DOHH2 (cell line): ENCODE data around the gene OCA2.

Experiments used
- H3F3A ChIP-seq: fragments of 200-600 bp; sonication (generic), shearing (Covaris generic); 2 replicates; pipeline ENCODE4 v1.6.0; 2016; ENCODE audit warnings: antibody characterized with exemption, mild to moderate bottlenecking; ENCODE audit not compliant: control insufficient read depth, insufficient read depth
- H3K27ac ChIP-seq: fragments of 200-600 bp; sonication (generic); 2 replicates; pipeline ENCODE4 v1.5.1; 2014; ENCODE audit warnings: low read depth, mild to moderate bottlenecking, low read length, moderate library complexity
- H3K27me3 ChIP-seq: fragments of 200-600 bp; sonication (generic); 2 replicates; pipeline ENCODE4 v1.6.1; 2014; ENCODE audit warnings: mild to moderate bottlenecking, low read length, mixed read lengths; ENCODE audit not compliant: control insufficient read depth
- H3K36me3 ChIP-seq: fragments of 200-600 bp; sonication (generic); 2 replicates; pipeline ENCODE4 v1.6.1; 2014; ENCODE audit warnings: mild to moderate bottlenecking, low read length, moderate library complexity, mixed read lengths; ENCODE audit not compliant: control insufficient read depth
- H3K4me1 ChIP-seq: fragments of 200-600 bp; sonication (generic); 2 replicates; pipeline ENCODE4 v1.6.1; 2014; ENCODE audit warnings: mild to moderate bottlenecking, low read length, mixed read lengths; ENCODE audit not compliant: control insufficient read depth
- H3K4me2 ChIP-seq: fragments of 200-600 bp; sonication (generic); 2 replicates; pipeline ENCODE4 v1.6.0; 2014; ENCODE audit warnings: mild to moderate bottlenecking, low read length, moderate library complexity
- H3K4me3 ChIP-seq: fragments of 200-600 bp; sonication (generic); 2 replicates; pipeline ENCODE4 v1.5.1; 2014; ENCODE audit warnings: mild to moderate bottlenecking, low read length, mixed read lengths
- H3K79me2 ChIP-seq: fragments of 200-600 bp; sonication (generic); 2 replicates; pipeline ENCODE4 v1.6.1; 2014; ENCODE audit warnings: mild to moderate bottlenecking, low read length, mixed read lengths; ENCODE audit not compliant: control insufficient read depth
- H3K9me2 ChIP-seq: fragments of 200-600 bp; sonication (generic); replicated peaks from 2 replicates; pipeline ENCODE4 v1.6.1; 2014; ENCODE audit warnings: mild to moderate bottlenecking, low read length, mixed read lengths; ENCODE audit not compliant: control insufficient read depth
- H3K9me3 ChIP-seq: fragments of 200-600 bp; sonication (generic); 2 replicates; pipeline ENCODE4 v1.6.1; 2014; ENCODE audit warnings: antibody characterized with exemption, low read length, mixed read lengths; ENCODE audit not compliant: control insufficient read depth, insufficient read depth
- H4K20me1 ChIP-seq: fragments of 200-600 bp; sonication (generic); 2 replicates; pipeline ENCODE4 v1.6.0; 2014; ENCODE audit warnings: low read depth, mild to moderate bottlenecking, antibody characterized with exemption, low read length, moderate library complexity; ENCODE audit not compliant: control insufficient read depth, insufficient read depth
- EZH2phosphoT487 ChIP-seq: fragments of 200-600 bp; sonication (generic); IDR thresholded peaks from 2 replicates; pipeline ENCODE4 v1.6.1; 2017; ENCODE audit warnings: borderline replicate concordance, mild to moderate bottlenecking, antibody characterized with exemption, low read length, moderate library complexity, mixed read lengths
- TF ChIP-seq, protein P1 (sequence below): fragments of 200-600 bp; sonication (generic); IDR thresholded peaks from one replicate; pipeline ENCODE4 v1.5.1; 2014; ENCODE audit warnings: antibody characterized with exemption, mild to moderate bottlenecking, low read depth, low read length; ENCODE audit not compliant: poor library complexity, severe bottlenecking

The OCA2 gene

DNA sequence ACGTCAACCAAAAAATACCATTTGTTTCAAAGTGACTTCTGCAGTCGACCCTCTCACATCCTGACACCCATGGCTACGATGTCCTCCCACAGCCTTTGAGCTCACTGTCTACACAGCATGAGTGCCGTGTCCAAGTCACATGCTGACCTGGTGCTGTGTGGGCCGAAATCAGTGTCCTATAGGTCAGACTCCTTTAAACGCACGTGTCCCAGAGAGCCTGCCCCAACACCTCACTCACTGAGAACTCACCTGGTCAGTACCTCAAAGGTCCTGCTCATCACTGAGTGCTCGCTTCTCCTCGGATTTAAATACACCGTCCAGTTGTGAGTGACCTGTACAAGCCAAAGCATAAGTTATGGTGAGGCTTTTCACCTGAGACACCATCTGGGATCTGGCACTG, 83.3 kb downstream of the OCA2 start:
- no peaks in the 10 kb centered on the region for H3K9me3 ChIP-seq
- H3K4me3 ChIP-seq: no peak overlapping the region
- TF ChIP-seq, protein P1, sequence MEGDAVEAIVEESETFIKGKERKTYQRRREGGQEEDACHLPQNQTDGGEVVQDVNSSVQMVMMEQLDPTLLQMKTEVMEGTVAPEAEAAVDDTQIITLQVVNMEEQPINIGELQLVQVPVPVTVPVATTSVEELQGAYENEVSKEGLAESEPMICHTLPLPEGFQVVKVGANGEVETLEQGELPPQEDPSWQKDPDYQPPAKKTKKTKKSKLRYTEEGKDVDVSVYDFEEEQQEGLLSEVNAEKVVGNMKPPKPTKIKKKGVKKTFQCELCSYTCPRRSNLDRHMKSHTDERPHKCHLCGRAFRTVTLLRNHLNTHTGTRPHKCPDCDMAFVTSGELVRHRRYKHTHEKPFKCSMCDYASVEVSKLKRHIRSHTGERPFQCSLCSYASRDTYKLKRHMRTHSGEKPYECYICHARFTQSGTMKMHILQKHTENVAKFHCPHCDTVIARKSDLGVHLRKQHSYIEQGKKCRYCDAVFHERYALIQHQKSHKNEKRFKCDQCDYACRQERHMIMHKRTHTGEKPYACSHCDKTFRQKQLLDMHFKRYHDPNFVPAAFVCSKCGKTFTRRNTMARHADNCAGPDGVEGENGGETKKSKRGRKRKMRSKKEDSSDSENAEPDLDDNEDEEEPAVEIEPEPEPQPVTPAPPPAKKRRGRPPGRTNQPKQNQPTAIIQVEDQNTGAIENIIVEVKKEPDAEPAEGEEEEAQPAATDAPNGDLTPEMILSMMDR: no peak
- TF ChIP-seq EZH2phosphoT487: no peak

DNA sequence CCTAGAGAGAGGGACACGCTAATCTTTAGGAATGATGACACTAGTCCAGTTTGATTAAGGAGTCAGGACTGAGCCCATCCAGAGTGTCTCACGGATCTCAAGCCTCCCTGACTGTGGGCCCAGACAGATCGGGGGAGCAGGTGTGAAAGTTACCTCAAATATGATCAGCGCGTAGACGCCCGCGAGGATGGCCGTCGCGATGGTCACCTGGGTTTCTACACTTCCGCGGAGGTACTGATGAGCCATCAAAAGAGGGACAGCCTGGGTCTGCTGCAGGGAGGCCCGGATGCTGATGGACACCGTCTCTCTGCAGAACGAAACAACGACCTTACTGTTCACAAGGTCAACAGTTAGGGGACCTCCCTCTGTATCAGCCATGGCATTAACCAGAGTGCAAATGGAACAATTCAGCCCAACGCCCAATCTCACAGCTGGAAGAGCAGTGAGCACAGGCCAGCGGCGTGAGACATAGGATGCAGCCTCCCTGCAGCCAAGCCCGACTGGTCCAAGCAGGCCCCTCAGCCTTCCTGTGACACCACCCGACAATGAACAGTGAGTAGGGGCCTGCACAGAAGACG, 84.4 kb downstream of the OCA2 start:
- no peaks in the 10 kb centered on the region for H3K4me1 ChIP-seq
- no peaks in the 10 kb centered on the region for H3K36me3 ChIP-seq
- no peaks in the 10 kb centered on the region for H3K9me2 ChIP-seq
- H3F3A ChIP-seq: no peaks in the 10 kb centered on the region
- TF ChIP-seq EZH2phosphoT487: no peak
- TF ChIP-seq, protein P1: no peak
- no peak overlapping the region for H3K4me2 ChIP-seq
- no peaks in the 10 kb centered on the region for H3K27me3 ChIP-seq
- H3K4me3 ChIP-seq: no peak overlapping the region
- H3K9me3 ChIP-seq: no peaks in the 10 kb centered on the region
- H3K27ac ChIP-seq: no peak overlapping the region
- H3K79me2 ChIP-seq: no peaks in the 10 kb centered on the region
- H4K20me1 ChIP-seq: no peaks in the 10 kb centered on the region

More for the DNA sequence above, 83.3 kb downstream of the OCA2 start:
- H3K4me1 ChIP-seq: no peaks in the 10 kb centered on the region
- H3K27ac ChIP-seq: no peak overlapping the region
- no peaks in the 10 kb centered on the region for H4K20me1 ChIP-seq
- H3K4me2 ChIP-seq: no peak overlapping the region
- no peaks in the 10 kb centered on the region for H3K9me2 ChIP-seq
- H3K27me3 ChIP-seq: no peaks in the 10 kb centered on the region
- H3K36me3 ChIP-seq: no peaks in the 10 kb centered on the region
- no peaks in the 10 kb centered on the region for H3F3A ChIP-seq
- H3K79me2 ChIP-seq: no peaks in the 10 kb centered on the region

DNA sequence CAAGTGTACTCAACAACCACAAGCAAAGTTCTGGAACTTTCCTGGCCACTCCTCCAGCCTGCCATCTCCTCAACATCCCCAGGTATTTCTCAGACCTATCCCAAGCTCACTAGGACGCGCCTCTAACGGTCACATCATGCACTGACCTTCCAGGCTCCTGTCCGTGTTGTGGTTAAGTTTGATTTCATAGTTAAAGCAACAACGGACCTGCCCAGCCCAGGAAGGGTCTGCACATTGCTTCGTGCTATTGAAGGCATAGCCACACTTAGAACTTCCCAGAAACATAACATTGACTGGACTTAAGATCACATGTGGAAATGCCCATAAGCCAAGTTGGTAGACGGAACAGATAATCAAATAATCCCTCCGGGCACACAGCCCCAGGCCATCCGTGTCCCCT, 85.1 kb downstream of the OCA2 start:
- Histone ChIP-seq H3K4me2 (no peak overlapping the region), H3K9me3 (no peaks in the 10 kb centered on the region), H3K27ac (no peak overlapping the region), H3F3A (no peaks in the 10 kb centered on the region), H3K4me1 (no peaks in the 10 kb centered on the region), H4K20me1 (no peaks in the 10 kb centered on the region), H3K27me3 (no peaks in the 10 kb centered on the region), H3K36me3 (no peaks in the 10 kb centered on the region), H3K79me2 (no peaks in the 10 kb centered on the region), H3K9me2 (no peaks in the 10 kb centered on the region), H3K4me3 (no peak overlapping the region)
- TF ChIP-seq, protein P1: no peak
- no peak for TF ChIP-seq EZH2phosphoT487

DNA sequence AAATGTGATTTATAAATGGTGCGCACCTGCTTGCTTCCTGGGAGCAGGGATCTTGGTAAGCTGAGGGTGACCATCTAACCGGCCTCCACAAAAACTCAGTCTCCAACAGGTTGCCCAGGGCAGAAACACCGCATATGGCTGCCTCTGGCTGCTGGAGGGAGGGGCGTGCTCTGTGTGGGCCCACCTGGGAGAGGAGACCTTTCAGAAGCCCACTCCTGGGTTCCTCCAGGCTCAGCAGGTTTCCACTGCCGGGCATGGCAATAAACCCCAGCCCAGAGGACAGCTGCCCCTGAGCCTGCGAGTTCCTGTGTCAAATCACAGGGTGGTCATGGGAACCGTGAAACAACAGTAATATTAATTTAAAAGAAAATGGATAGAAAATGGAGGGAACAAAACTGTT, 85.6 kb downstream of the OCA2 start:
- TF ChIP-seq, protein P1: no peak
- no peak for TF ChIP-seq EZH2phosphoT487
- no peak overlapping the region for H3K4me3 ChIP-seq
- H3K79me2 ChIP-seq: no peaks in the 10 kb centered on the region
- no peaks in the 10 kb centered on the region for H3K36me3 ChIP-seq
- no peaks in the 10 kb centered on the region for H3K9me2 ChIP-seq
- H3K4me2 ChIP-seq: no peak overlapping the region
- no peak overlapping the region for H3K27ac ChIP-seq
- H3K4me1 ChIP-seq: no peaks in the 10 kb centered on the region
- H3K27me3 ChIP-seq: no peaks in the 10 kb centered on the region
- H4K20me1 ChIP-seq: no peaks in the 10 kb centered on the region
- H3K9me3 ChIP-seq: no peaks in the 10 kb centered on the region
- H3F3A ChIP-seq: no peaks in the 10 kb centered on the region
